PFSK-1 (cell line): ENCODE results near the gene HOXA5.

ENCODE experiments used
- FOXP2 ChIP-seq: optimal IDR thresholded peaks from 2 replicates; pipeline ENCODE3; 2011; ENCODE audit warnings: borderline replicate concordance, control low read depth, inconsistent platforms; ENCODE audit not compliant: insufficient read depth; ENCODE audit errors: extremely low read length, extremely low read depth
- POLR2AphosphoS5 ChIP-seq: IDR thresholded peaks from 2 replicates; pipeline ENCODE4 v1.6.1; 2012; ENCODE audit warnings: low read depth, mild to moderate bottlenecking, control low read depth, low read length, moderate library complexity
- SIN3A ChIP-seq: IDR thresholded peaks from 2 replicates; pipeline ENCODE4 v1.6.1; 2012; ENCODE audit warnings: mild to moderate bottlenecking, low read length, moderate library complexity, borderline replicate concordance; ENCODE audit not compliant: insufficient read depth
- TAF1 ChIP-seq: IDR thresholded peaks from 2 replicates; pipeline ENCODE4 v1.6.1; 2012; ENCODE audit warnings: low read length, control low read depth, borderline replicate concordance; ENCODE audit not compliant: insufficient read depth
- TF ChIP-seq, protein P1 (sequence below), 2 experiments: IDR thresholded peaks; 2 replicates each; pipeline versions ENCODE4 v1.6.1 to v1.8.0; 2011 to 2012; ENCODE audit warnings: low read depth in 2 of 2, low read length in 2 of 2, control low read depth in 1 of 2, inconsistent platforms in 1 of 2, mild to moderate bottlenecking in 1 of 2, moderate library complexity in 1 of 2; ENCODE audit not compliant: insufficient read depth in 1 of 2

Gene HOXA5

DNA sequence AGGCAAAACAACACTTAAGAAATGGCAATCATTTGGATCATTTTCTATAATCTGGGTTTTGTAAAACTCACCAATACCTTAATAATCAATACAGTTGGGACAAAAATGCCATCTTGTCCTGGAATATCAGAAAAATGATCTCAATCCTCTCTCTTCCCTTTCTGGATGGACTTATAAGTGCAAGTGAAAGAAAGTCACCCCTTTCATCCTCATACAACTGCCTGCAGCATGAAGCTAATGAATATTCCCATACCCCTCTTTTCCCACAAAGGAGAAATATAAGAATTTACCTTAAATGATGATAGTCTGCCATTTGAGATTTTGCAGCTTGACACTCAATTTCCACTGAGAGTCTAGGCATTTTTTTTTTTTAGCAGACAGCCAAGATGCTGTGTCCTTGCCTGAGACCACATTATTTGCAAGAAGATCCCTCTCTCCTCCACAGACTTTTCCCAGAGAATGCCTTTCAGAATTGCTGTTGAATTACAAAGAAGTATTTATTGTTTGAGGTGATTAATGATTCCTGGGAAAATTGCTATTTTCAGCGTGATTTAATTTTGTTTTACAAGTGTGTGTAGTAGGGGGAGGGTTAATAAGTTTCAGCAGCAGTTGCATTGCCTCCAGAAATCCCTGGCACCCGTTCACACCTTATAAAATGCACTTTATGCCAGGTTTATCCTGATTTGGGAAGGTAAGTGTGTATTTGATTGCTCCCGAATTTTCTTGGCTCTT lies 16.7 kb downstream of the HOXA5 start:
- no peak for TF ChIP-seq SIN3A
- TF ChIP-seq, protein P1, sequence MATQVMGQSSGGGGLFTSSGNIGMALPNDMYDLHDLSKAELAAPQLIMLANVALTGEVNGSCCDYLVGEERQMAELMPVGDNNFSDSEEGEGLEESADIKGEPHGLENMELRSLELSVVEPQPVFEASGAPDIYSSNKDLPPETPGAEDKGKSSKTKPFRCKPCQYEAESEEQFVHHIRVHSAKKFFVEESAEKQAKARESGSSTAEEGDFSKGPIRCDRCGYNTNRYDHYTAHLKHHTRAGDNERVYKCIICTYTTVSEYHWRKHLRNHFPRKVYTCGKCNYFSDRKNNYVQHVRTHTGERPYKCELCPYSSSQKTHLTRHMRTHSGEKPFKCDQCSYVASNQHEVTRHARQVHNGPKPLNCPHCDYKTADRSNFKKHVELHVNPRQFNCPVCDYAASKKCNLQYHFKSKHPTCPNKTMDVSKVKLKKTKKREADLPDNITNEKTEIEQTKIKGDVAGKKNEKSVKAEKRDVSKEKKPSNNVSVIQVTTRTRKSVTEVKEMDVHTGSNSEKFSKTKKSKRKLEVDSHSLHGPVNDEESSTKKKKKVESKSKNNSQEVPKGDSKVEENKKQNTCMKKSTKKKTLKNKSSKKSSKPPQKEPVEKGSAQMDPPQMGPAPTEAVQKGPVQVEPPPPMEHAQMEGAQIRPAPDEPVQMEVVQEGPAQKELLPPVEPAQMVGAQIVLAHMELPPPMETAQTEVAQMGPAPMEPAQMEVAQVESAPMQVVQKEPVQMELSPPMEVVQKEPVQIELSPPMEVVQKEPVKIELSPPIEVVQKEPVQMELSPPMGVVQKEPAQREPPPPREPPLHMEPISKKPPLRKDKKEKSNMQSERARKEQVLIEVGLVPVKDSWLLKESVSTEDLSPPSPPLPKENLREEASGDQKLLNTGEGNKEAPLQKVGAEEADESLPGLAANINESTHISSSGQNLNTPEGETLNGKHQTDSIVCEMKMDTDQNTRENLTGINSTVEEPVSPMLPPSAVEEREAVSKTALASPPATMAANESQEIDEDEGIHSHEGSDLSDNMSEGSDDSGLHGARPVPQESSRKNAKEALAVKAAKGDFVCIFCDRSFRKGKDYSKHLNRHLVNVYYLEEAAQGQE (IDR thresholded peaks at IDR 0.05; ENCODE audit: insufficient read depth in 1 of 2, low read depth in 2 of 2, low read length in 2 of 2) = no peak

DNA sequence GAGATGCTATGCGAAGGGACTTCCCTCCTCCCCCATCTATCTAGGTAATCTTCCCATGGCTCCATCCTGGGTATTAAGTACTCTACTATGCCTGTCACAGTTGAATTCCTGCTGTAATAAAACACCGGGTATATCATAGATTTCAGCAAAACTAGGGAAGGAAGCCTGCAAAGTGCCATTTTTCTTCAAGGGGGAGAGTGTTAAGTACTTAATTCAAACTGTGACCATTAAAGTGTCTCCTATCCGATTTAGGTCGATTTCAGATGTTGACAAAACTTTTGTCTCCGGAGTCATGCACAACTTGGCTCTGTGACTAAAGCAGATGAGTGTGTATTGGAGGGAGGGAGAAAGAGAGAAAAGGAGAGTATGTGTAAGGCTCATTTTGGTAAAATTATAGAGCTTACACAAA lies 17.5 kb downstream of the HOXA5 start:
- TF ChIP-seq, protein P1 (IDR thresholded peaks at IDR 0.05; ENCODE audit: insufficient read depth in 1 of 2, low read depth in 2 of 2, low read length in 2 of 2) = no peak
- no peak for TF ChIP-seq SIN3A
- TF ChIP-seq POLR2AphosphoS5 = no peak
- no peak for TF ChIP-seq FOXP2
- TF ChIP-seq TAF1 = no peak

DNA sequence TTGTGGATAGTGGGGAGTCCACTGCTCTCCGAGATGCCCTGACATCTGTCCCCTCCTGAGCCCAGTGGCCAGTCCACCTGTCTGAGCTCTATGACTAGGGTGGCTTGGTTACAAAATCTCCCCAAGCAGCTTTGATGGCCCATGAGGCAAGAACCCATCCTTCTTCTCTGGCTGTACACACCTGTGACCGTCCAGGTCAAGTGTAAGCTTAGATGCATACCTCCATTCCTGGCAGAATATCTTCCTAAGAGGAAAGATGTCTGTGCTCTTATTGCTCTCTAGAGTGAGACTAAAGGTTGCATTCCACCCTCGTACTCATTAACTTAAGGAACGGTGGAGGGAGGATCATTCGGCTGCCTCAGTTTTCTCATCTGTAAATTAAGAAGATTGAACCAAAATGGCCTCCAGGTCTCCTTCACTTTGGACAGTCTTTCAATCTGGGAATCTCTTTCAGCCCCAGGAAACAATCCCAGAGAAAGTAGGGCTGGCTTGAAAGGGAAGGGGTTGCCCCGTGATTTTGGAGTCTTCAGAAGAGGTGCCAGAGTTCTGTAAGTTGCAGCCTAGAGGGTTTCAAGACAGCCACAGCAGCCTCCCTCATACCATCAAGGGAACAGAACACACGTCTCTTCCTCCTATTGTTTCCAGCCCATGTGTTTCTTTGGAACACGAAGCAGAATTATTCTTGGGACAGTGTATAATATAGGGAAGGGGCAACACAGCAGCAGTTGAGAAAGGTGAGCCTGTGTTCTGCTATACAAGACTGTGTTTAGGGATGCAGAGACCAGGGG lies 18.4 kb downstream of the HOXA5 start:
- no peak for TF ChIP-seq POLR2AphosphoS5
- no peak for TF ChIP-seq TAF1
- no peak for TF ChIP-seq SIN3A
- TF ChIP-seq, protein P1 (IDR thresholded peaks at IDR 0.05; ENCODE audit: insufficient read depth in 1 of 2, low read depth in 2 of 2, low read length in 2 of 2) = no peak
- no peak for TF ChIP-seq FOXP2

DNA sequence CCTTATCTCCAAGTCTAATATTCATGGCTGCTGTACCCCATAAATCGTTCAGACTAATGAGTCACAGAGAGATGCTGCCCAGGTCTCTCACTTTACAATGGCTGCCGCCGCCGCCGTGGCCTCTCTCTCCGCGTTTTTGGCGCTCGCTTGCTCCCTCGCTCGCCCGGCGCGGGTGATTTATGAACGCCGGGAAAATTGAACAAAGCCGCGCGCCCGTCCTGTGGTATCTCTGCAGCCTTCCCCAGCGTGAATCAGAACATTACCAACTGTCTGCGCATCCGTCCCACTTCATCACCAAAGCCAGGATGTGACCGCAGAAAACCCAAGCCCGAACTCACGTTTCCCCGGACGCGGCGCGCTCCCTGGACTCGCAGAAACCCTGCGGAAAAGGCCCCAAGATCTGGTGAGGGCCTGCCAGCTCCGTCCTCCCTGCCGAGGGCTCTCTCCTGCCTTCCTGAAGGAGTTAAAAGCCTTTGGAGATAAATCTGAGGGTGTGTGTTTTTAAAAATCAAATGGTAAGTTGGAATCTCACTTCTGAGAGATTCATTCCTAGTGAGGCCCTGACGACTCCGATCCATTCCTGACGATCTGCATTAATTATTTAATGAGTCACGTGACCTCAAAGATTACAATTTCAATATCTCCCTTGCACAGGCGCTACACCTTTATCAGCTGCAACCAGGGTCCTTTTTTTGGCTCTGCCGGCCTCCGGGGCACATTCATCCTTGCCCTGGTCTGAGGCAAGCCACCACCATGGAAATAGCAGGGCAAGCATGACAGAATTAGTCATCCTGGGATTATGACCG lies 19.2 kb downstream of the HOXA5 start:
- no peak for TF ChIP-seq TAF1
- TF ChIP-seq, protein P1 (IDR thresholded peaks at IDR 0.05; ENCODE audit: insufficient read depth in 1 of 2, low read depth in 2 of 2, low read length in 2 of 2) = no peak
- no peak for TF ChIP-seq POLR2AphosphoS5
- no peak for TF ChIP-seq FOXP2
- TF ChIP-seq SIN3A = no peak
